Keratinocyte (primary cell): ENCODE results near the gene DNAJB8. TPM values are rescaled to one million over a fixed set of nuclear protein-coding genes. Genes with fewer than 3 reads are reported as not detected.
A peak's percentile ranks its signal among the peaks of the same experiment; 100 is the strongest.

Source experiments
- DNase-seq: peaks from one replicate; pipeline ENCODE4 v3.0.0-alpha.2; 2011; ENCODE audit warnings: low read depth, missing footprints, low spot score
- FAIRE-seq: peaks from 2 replicates; lab custom pipeline; 2011; peaks lifted over from hg19 to GRCh38; lab: Jason Lieb, UNC
- H2AFZ ChIP-seq: 2 replicates; pipeline ENCODE4 v1.6.0; 2012; ENCODE audit warnings: low read length, control low read depth, inconsistent platforms; ENCODE audit not compliant: control insufficient read depth
- H3K27ac ChIP-seq: 2 replicates; pipeline ENCODE4 v1.5.1; 2011; ENCODE audit warnings: low read length; ENCODE audit not compliant: control insufficient read depth, insufficient read depth
- H3K27me3 ChIP-seq: 3 replicates; pipeline ENCODE4 v1.6.0; 2011; ENCODE audit warnings: low read length; ENCODE audit not compliant: control insufficient read depth, insufficient read depth; ENCODE audit errors: extremely low read depth
- H3K36me3 ChIP-seq, 2 experiments: 2 replicates in 1 of 2; 3 replicates in 1 of 2; pipeline ENCODE4 v1.5.1; 2011; ENCODE audit warnings: low read length in 2 of 2, mild to moderate bottlenecking in 1 of 2; ENCODE audit not compliant: control insufficient read depth in 2 of 2, insufficient read depth in 2 of 2; ENCODE audit errors: extremely low read depth in 1 of 2
- H3K4me1 ChIP-seq: 3 replicates; pipeline ENCODE4 v1.5.1; 2011; ENCODE audit warnings: low read length; ENCODE audit not compliant: control insufficient read depth, insufficient read depth; ENCODE audit errors: extremely low read depth
- H3K4me2 ChIP-seq: 3 replicates; pipeline ENCODE4 v1.6.0; 2011; ENCODE audit warnings: low read depth, low read length; ENCODE audit not compliant: control insufficient read depth, insufficient read depth; ENCODE audit errors: extremely low read depth
- H3K4me3 ChIP-seq, 3 experiments: fragments of 200-600 bp in 1 of 3; sonication (generic) in 1 of 3; 2 replicates in 2 of 3; 3 replicates in 1 of 3; pipeline ENCODE4 v1.5.1; 2011 to 2016; ENCODE audit warnings: low read length in 3 of 3, mild to moderate bottlenecking in 3 of 3, control low read depth in 2 of 3, inconsistent platforms in 1 of 3, low read depth in 1 of 3, mixed read lengths in 1 of 3, mixed run types in 1 of 3, moderate library complexity in 1 of 3; ENCODE audit not compliant: control insufficient read depth in 2 of 3, insufficient read depth in 2 of 3; ENCODE audit errors: extremely low read depth in 1 of 3
- H3K79me2 ChIP-seq: 2 replicates; pipeline ENCODE4 v1.6.0; 2012; ENCODE audit warnings: low read length; ENCODE audit not compliant: control insufficient read depth, insufficient read depth
- H3K9ac ChIP-seq: 3 replicates; pipeline ENCODE4 v1.6.0; 2011; ENCODE audit warnings: low read length; ENCODE audit not compliant: control insufficient read depth, insufficient read depth; ENCODE audit errors: extremely low read depth
- H3K9me1 ChIP-seq: 3 replicates; pipeline ENCODE4 v1.6.0; 2011; ENCODE audit warnings: low read length; ENCODE audit not compliant: control insufficient read depth, insufficient read depth; ENCODE audit errors: extremely low read depth
- H3K9me3 ChIP-seq: 2 replicates; pipeline ENCODE4 v1.5.1; 2012; ENCODE audit warnings: low read depth, low read length; ENCODE audit not compliant: control insufficient read depth
- H4K20me1 ChIP-seq: 3 replicates; pipeline ENCODE4 v1.6.0; 2011; ENCODE audit warnings: low read length; ENCODE audit not compliant: control insufficient read depth, insufficient read depth; ENCODE audit errors: extremely low read depth
- EZH2 ChIP-seq: IDR thresholded peaks from one replicate; pipeline ENCODE4 v1.6.1; 2012; ENCODE audit warnings: inconsistent platforms, mild to moderate bottlenecking, low read length, moderate library complexity
- dilution Hi-C: fragments of 300-500 bp; cut with MboI; formaldehyde crosslinking; loops from one replicate; pipeline ENCODE4 v1.7.0; 2020; ENCODE audit warnings: low sequenced_read_pairs; ENCODE audit not compliant: extremely low pct_ligation_motif_present
- polyA plus RNA-seq, 5 experiments: library from polyadenylated mRNA; depleted of rRNA in 3 of 5; stranded (reverse) in 3 of 5; stranded (forward) in 1 of 5; unstranded in 1 of 5; fragments of >200 nt; gene quantifications; 1 replicate in 1 of 5; 2 replicates in 3 of 5; 3 replicates in 1 of 5; pipeline versions ENCODE4 v1.2.1 to v1.2.3, GENCODE V29; 2011 to 2012; ENCODE audit warnings: missing spikeins in 2 of 5, low read depth in 1 of 5, low replicate concordance in 1 of 5
- TF ChIP-seq, protein P1 (sequence below), 3 experiments: IDR thresholded peaks in 1 of 3; conservative IDR thresholded peaks in 1 of 3; optimal IDR thresholded peaks in 1 of 3; 2 replicates in 2 of 3; 3 replicates in 1 of 3; pipeline versions ENCODE3 to v1.5.1; 2011; ENCODE audit warnings: low read length in 3 of 3, mild to moderate bottlenecking in 3 of 3, moderate library complexity in 2 of 3, control low read depth in 1 of 3, inconsistent platforms in 1 of 3; ENCODE audit not compliant: insufficient read depth in 2 of 3; ENCODE audit errors: extremely low read depth in 1 of 3

The DNAJB8 gene
- polyA plus RNA-seq, 1 donor (not counting 4 experiments of a cell fraction or from before 2014, with no cell fraction given) = not detected

DNA sequence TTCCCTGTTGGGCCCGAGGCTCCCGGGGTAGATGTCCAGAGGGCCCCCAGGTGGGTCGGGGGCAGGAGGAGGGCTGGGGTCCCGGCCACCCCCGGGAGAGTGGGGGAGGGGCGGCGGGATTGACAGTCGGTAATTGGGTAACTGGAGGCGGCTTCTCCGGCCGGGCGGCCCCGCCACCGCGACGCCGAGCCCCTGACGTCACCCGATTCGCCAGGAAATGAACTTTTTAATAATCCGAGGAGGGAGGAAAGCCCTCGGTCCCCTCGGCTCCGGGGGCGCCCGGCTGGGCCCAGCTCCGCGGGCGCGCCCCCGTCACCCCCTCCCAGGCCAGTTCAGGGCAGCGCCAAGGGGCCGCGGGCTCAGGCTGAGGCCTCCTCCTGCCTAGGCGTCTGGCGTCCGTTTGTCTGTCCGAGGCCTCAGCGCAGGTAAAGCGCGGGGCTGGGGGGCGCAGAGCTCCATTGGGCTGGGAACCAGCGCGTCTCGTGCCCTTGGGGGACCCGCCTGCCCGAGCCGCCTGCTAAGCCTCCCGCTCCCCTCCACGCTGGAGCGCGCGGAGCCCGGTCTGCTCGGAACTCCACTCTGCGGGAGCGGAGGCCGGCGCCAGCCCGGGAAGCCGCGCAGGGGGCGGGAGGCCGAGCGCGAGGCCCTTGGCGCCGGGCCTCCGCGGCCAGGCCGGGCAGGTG lies 22.4 kb upstream of the DNAJB8 start:
- no peak for TF ChIP-seq EZH2
- TF ChIP-seq, protein P1, sequence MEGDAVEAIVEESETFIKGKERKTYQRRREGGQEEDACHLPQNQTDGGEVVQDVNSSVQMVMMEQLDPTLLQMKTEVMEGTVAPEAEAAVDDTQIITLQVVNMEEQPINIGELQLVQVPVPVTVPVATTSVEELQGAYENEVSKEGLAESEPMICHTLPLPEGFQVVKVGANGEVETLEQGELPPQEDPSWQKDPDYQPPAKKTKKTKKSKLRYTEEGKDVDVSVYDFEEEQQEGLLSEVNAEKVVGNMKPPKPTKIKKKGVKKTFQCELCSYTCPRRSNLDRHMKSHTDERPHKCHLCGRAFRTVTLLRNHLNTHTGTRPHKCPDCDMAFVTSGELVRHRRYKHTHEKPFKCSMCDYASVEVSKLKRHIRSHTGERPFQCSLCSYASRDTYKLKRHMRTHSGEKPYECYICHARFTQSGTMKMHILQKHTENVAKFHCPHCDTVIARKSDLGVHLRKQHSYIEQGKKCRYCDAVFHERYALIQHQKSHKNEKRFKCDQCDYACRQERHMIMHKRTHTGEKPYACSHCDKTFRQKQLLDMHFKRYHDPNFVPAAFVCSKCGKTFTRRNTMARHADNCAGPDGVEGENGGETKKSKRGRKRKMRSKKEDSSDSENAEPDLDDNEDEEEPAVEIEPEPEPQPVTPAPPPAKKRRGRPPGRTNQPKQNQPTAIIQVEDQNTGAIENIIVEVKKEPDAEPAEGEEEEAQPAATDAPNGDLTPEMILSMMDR (optimal IDR thresholded peaks at IDR 0.05 in 1 of 3, IDR thresholded peaks at IDR 0.05 in 1 of 3, conservative IDR thresholded peaks at IDR 0.05 in 1 of 3; ENCODE audit: extremely low read depth in 1 of 3, insufficient read depth in 2 of 3, low read length in 3 of 3) = no peak
- no peaks in the 10 kb centered on the region for H3K9me1 ChIP-seq
- H3K9me3 ChIP-seq = no peaks in the 10 kb centered on the region
- H2AFZ ChIP-seq = peak overlapping the region; percentile 43
- H3K4me1 ChIP-seq = peaks cover 14% of the 10 kb centered on the region
- no peaks in the 10 kb centered on the region for H3K36me3 ChIP-seq
- no peak overlapping the region for H3K27ac ChIP-seq
- H3K27me3 ChIP-seq = peaks cover 99% of the 10 kb centered on the region
- H4K20me1 ChIP-seq = peaks cover 19% of the 10 kb centered on the region
- no peak for FAIRE-seq
- dilution Hi-C loops = no loop called here
- H3K4me3 ChIP-seq = peak overlapping the region; percentile 35 to 65 (median 61)
- peak overlapping the region; percentile 83 for H3K4me2 ChIP-seq
- peak overlapping the region; percentile 15 for H3K9ac ChIP-seq
- DNase-seq = no peak
- H3K79me2 ChIP-seq = no peaks in the 10 kb centered on the region

DNA sequence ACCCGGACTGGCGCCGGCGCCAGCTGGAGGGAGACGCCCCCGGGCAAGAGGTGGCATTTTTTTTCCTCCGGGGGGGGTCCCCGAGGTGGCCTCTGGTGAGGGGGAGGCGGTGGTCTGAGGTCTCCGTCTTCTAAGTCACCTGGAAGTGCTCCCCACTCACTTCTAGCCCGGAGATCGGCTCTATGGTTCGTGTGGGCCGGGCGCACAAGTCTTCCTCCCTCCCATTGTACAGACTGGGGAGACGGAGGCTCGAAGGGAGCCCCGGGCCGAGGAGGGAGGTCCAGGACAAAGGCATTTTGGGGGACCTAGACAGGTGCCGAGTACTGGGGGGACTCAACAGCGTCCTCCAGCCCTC lies 21.9 kb upstream of the DNAJB8 start:
- H3K36me3 ChIP-seq = no peaks in the 10 kb centered on the region
- DNase-seq = no peak
- H3K27ac ChIP-seq = no peak overlapping the region
- peak overlapping the region; percentile 79 for H3K4me2 ChIP-seq
- no peaks in the 10 kb centered on the region for H3K79me2 ChIP-seq
- H3K4me3 ChIP-seq = peak overlapping the region in 1 of 3 experiments; percentile 13
- H3K9me1 ChIP-seq = no peaks in the 10 kb centered on the region
- dilution Hi-C loops = no loop called here
- H3K9ac ChIP-seq = no peak overlapping the region
- H4K20me1 ChIP-seq = peaks cover 19% of the 10 kb centered on the region
- H3K27me3 ChIP-seq = peaks cover 99% of the 10 kb centered on the region
- H3K4me1 ChIP-seq = peaks cover 14% of the 10 kb centered on the region
- TF ChIP-seq, protein P1 (optimal IDR thresholded peaks at IDR 0.05 in 1 of 3, IDR thresholded peaks at IDR 0.05 in 1 of 3, conservative IDR thresholded peaks at IDR 0.05 in 1 of 3; ENCODE audit: extremely low read depth in 1 of 3, insufficient read depth in 2 of 3, low read length in 3 of 3) = no peak
- no peak for TF ChIP-seq EZH2
- H2AFZ ChIP-seq = no peak overlapping the region
- no peak for FAIRE-seq
- H3K9me3 ChIP-seq = no peaks in the 10 kb centered on the region
